Keratinocyte (primary cell): ENCODE results near the gene ITGAE.

ENCODE experiments used
- EZH2 ChIP-seq: IDR thresholded peaks from one replicate; pipeline ENCODE4 v1.6.1; 2012; ENCODE audit warnings: inconsistent platforms, mild to moderate bottlenecking, low read length, moderate library complexity
- TF ChIP-seq, protein P1 (sequence below), 3 experiments: IDR thresholded peaks in 1 of 3; conservative IDR thresholded peaks in 1 of 3; optimal IDR thresholded peaks in 1 of 3; 2 replicates in 2 of 3; 3 replicates in 1 of 3; pipeline versions ENCODE3 to v1.5.1; 2011; ENCODE audit warnings: low read length in 3 of 3, mild to moderate bottlenecking in 3 of 3, moderate library complexity in 2 of 3, control low read depth in 1 of 3, inconsistent platforms in 1 of 3; ENCODE audit not compliant: insufficient read depth in 2 of 3; ENCODE audit errors: extremely low read depth in 1 of 3

DNA sequence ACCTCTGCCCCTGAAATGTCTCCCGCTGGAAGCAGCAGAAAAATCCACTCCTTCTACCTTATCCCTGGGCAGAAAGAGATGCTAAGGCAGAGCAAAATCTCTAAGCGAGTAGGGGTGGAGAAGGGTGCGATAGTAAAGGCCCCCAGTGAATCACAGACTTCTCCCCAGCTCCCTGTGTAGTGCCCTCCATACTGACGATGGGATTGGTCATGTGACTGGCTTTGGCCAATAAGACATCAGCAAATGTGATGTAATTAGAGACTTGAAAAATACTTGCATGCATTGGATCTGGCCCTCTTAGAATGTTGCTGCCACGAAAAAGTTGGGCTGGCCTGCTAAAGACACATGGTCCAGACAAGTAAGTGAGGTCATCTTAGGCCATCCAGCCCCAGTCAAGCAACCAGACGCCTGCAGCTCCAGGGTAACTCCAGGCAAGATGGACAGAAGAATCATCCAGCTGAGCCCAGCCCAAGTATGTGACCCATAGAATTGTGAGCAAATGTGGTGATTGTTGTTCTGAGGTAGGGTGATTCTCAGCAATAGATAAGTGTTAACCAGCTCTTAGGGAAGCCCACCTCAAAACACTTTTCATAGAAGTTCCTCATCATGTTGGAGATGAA lies 41.3 kb downstream of the ITGAE start:
- TF ChIP-seq, protein P1, sequence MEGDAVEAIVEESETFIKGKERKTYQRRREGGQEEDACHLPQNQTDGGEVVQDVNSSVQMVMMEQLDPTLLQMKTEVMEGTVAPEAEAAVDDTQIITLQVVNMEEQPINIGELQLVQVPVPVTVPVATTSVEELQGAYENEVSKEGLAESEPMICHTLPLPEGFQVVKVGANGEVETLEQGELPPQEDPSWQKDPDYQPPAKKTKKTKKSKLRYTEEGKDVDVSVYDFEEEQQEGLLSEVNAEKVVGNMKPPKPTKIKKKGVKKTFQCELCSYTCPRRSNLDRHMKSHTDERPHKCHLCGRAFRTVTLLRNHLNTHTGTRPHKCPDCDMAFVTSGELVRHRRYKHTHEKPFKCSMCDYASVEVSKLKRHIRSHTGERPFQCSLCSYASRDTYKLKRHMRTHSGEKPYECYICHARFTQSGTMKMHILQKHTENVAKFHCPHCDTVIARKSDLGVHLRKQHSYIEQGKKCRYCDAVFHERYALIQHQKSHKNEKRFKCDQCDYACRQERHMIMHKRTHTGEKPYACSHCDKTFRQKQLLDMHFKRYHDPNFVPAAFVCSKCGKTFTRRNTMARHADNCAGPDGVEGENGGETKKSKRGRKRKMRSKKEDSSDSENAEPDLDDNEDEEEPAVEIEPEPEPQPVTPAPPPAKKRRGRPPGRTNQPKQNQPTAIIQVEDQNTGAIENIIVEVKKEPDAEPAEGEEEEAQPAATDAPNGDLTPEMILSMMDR (optimal IDR thresholded peaks at IDR 0.05 in 1 of 3, IDR thresholded peaks at IDR 0.05 in 1 of 3, conservative IDR thresholded peaks at IDR 0.05 in 1 of 3; ENCODE audit: extremely low read depth in 1 of 3, insufficient read depth in 2 of 3, low read length in 3 of 3), result no peak
- TF ChIP-seq EZH2, result no peak
